ENCODE data around the gene ENTR1.
"Not testable (repeated sequence)": the region's sequence is repeated elsewhere in the genome, so short reads cannot be mapped to it uniquely, and the experiment has no call there.

ENTR1 gene

DNA sequence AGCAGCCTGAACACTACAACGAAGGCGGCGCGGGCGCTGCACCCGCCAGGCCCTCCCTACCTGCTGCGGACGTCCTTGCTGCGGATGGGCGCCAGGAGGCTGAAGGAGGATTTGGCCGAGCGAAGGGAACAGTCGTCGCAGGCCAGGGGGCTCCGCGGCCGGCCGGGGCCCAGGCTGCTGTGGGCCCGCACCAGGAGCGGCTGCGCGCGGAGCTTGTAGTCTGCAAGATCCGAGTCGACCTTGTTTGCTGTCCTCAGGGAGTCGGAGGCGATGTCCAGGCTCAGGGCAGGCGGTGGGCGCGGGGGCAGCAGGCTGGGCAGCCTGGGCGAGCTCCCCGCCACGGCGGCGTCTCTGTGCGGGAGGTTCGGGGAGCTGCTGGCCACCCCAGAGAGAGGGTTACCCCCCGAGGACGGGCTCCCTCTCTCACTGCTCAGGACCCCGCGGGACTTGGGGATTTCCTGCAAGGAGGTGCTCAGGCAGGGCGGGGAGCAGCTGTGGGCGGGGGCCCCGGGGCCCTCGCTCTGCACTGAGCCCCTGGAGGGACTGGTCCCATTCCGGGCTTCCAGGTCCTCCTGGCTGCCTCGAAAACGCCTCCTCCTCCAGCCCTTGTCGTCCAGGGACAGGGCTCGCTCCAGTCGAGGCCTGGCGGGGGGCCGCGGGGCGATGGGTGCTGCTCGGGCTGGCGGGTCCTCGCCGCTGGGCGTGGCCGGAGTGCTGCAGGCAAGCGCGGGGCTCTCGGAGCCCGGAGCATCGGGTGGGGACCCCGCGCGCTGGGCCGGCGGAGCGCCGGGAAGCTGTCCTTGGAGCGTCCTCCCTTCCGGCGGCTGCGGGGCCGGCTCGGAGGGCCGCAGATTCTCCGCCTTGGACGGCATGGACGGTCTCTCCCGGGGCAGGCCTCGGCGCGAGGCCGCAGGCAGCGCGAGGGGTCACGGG, 28.4 kb upstream of the ENTR1 start:
- DNase-seq (ENCODE audit: low spot score): peak; percentile 21

DNA sequence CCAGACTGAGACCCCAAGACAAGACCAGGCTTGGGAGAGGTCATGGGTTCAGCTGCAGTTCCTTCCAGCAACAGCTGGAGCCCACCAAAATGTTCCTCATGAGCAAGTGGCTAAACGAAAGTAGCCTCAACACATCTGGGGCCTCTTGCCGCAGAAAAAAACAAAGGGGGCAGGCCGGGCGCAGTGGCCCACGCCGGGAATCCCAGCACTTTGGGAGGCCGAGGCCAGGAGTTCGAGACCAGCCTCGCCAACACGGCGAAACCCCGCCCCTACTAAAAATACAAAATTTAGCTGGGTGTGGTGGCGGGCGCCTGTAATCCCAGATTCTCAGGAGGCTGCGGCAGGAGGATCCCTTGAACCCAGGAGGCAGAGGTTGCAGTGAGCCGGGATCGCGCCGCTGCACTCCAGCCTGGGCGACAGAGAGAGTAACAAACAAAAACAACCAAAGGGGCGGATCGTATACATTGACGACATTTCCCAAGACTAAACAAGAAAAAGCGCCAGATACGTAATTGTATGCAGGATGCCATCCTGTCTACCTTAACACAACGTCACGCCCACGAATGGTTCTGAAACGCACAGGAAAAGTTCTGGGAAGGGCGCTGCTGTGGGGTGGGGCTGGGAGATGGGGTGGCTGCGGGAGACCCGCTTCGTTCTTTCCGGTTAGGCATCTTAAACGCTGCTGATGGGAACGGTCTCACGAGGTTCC, 27.6 kb upstream of the ENTR1 start:
- DNase-seq (ENCODE audit: low spot score): no peak

DNA sequence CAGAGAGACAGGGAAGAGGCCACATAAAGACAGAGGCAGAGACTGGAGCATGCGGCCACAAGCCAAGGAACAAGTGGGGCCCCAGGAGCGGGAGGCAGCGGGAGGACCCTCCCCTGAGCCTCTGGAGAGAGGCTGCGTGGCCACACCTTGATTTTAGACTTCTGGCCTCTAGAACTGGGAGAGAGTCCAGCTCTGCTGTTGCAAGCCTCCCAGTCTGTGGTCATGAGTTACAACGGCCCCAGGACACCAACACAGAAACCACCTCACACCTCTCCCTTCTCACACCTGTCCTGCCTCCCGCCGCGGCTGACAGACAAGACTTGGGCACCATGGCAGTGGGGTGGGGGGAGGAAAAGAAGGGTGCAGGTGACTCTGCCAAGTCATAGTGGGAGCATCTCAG, 27.0 kb upstream of the ENTR1 start:
- no peak for DNase-seq (ENCODE audit: low spot score)

DNA sequence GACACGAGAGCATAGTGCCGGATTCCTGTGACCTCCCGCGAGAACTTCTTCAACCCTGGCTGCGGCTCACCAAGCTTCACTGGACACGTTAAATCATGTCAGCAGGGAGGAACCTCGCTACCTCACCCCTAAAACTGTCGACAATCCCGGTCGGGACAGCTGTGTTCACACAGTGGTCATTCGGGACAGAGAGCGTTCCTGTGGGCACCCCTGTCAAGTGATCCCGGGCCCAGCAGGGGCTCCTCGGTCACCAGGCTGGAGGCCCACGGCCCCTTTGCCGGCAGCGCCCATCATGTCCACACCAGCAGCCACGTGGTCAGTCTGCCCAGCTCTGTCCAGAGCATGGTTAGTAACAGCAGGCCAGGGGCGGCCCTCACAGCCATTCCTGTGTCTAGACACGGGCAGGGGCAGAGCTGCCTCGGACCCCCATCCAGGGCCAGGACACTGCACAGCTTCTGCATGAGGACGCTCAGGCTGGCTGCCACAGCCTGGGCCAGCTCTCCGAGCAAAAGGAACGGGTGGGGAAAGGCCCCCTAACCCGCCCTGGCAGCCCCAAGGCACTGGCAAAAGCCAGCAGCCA, 25.7 kb upstream of the ENTR1 start:
- no peak for DNase-seq (ENCODE audit: low spot score)

DNA sequence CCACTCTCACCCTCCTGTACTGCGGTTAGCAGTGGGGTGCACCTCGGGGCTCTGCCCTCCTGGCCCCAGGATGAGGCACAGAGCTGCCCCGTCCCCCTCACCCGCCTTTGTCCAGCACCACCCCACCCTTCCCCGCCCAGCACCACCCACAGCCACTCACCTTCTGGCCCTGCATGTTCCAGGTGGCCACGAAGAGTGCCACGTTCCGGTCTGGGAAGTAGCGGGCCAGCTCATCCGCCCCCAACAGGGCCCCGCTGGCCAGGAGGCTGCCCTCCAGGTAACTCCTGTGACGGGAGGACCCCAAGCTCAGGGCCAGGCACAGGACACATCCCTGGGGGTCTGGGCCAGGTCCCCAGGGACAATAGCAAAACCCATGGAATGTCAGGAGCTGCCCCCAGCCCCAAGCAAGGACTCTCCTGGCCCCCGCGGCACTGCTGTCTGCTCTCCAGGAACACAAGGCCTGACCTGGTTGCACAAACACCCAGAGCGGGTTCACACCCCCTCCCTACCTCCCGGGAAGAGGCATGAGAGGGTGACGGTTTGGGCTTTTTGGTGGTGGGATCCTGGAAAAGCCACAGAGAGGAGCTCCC, 24.3 kb upstream of the ENTR1 start:
- no peak for DNase-seq (ENCODE audit: low spot score)

DNA sequence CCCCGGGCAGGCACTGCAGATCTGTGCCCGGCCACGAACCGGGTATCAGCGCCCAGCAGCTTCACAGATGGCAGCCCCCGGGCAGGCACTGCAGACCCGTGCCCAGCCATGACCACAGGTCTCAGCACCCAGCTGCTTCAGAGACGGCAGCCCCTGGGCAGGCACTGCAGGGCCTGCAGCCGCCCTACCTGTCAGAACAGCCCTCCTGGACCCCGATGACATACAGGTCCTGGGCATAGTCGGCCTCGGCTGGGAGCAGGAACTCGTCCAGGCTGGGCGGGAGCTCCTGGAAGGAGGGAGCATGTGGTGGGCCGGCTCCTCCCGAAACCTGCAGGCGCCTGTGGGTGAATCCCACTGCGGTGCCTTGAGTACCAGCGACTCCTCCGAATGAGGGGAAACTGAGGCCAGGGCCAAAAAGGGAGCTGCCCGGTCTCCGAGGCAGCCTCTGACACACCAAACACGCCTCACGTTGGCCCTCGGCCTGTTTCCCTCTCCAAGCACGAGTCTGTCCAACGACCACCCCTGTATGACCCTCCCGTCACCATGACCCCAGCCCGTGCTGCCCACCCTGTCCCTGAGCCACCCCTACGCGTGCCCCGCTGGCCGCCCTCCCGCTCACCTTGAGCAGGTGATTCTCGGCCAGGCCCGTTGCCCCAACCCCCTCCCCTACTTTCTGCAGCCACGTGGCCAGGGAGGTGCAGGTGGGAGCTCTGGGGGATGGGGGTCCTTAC, 23.6 kb upstream of the ENTR1 start:
- DNase-seq (ENCODE audit: low spot score): no peak

DNA sequence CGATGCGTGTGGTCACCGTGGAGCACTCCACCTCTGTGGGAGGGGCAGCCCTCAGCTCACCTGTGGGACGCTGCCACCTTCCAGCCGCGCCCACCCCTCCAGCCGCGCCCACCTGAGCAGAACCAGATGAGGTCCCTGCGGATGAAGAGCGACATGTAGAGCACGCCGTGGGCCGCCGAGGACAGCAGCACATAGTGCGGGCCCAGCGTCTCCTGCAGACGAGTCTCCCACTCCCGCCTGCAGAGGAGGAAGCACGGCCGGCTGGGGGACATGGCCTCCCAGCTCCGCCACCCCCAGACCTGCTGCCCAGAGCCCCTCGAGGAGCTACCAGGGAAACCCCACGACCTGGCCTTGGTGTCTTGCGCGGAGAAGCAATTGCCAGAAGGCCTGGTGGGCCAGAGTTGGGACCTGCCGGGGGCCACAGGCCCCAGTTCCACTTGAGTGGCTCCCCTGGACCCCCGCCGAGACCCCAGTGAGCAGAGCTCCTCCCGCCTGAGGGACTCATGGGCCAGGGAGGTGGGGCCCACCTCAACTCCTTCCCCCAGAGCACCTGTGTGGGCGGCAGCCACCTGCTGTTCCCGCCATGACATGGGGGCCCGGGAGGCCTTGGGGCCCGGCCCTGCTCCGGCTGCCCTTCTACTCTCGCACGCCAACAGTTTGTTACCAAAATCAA, 22.8 kb upstream of the ENTR1 start:
- no peak for DNase-seq (ENCODE audit: low spot score)

DNA sequence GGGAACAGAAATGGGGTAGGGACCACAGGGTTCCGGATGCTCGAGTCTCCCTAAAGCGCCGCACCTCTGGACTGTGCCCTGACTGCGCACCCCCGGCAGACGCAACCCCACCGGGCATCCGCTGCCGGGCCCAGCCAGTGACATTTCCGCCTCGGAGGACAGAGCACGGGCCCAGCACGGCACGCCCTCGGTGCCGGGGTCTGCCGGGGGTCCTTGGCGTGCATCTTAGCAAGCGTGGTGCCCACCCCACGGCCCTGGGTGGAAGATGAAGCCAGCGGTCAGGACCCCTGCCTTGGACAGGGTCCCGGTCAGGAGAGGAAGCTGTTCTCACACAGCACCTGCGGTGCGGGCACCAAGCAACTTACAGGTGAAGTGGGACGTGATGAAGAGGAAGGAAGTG, 22.2 kb upstream of the ENTR1 start:
- no peak for DNase-seq (ENCODE audit: low spot score)

GRCh38 chr9:136431782-136432350, 21.5 kb upstream of the ENTR1 start:
- no peak for DNase-seq (ENCODE audit: low spot score)

DNA sequence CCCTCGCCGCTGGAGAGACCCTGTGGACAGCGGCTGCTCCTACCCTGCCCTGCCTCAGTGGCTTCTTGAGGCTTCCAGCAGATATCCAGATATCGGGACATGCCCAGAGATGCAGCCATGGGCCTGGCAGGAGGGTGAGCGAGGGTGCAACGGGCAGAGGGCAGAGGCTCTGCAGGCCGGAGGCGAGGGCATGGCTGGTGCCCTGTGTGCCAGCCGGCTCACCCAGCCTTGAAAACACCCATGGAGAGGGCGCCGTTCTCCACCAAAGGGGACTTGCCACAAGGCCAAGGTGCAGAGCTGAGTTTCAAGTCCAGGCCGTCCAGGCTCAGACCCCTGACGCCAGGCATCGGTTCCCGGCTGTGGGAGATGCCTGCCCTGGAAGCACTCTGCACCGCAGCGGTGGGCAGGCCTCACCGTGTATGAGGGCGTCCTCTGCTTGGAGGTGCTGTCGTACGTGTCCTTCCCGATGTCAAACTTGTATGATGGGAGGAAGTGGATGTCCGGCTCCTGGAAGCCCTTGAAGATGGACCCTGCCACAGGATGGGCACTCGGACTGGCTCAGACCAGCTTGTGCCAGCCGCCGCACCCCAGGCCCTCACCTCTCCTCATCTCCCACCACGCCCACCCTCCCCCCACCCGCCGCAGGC, 20.3 kb upstream of the ENTR1 start:
- DNase-seq (ENCODE audit: low spot score): no peak

DNA sequence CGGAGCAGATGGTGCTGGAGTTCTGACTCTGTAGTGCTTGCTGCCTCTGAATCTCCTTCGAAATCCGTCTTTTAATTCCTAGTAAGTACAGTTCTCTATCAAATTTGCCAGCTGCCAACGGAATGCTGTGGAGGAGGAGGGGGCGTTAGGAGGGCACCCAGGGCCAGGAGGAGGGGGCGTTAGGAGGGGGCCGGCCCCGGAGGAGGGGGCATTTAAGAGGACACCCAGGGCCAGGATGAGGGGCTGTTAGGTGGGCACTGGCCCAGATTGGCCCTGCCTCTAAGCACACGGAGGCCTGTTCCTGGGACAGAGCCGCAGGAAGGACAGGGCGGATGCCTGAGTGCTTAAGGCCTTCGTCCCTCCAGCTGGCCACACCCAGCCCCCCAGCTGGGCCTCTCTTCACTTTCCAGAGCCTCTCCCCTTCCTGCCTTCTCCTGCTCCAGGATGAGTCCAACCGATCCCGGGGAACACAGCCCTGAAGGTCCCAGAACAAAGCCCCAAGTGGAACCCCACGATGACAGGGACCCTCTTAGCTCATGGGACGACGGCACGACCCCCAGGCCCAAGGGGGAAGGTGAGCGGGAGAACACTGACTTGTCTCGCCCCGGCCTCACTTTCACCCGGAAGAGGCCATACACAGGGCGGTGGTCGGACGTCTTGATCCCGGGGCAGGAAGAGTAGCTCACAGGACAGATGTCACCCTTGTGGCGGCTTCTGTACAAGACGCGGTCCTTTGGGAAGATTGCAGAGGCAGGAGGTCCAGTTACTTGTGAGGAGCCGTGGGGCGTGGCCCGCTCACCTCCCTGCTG, 19.5 kb upstream of the ENTR1 start:
- no peak for DNase-seq (ENCODE audit: low spot score)

- DNase-seq (ENCODE audit: low spot score): no peak
Observed at GRCh38 chr9:136429075-136429628, 18.7 kb upstream of the ENTR1 start.

DNA sequence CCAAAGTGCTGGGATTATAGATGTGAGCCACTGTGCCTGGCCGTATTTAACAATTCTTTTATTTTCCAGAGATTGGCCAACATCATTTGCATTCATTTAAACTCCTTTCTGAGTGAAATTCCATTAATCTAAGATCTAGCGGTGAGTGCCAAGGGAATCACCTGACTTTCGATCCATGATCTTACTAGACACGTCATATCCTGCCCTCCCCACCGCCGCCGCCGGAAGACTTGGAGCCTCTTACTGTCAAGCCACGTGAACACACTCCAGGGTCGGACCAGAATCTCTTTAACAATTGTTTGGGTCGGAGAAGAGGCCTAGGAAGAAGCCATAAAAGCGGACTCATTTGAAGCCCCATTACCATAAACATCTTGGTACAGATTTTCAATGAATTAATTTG, 16.4 kb upstream of the ENTR1 start:
- DNase-seq (ENCODE audit: low spot score): no peak

- DNase-seq (ENCODE audit: low spot score): not testable (repeated sequence)
Observed at GRCh38 chr9:136425367-136425766, 15.0 kb upstream of the ENTR1 start.

GRCh38 chr9:136424750-136425362, 14.4 kb upstream of the ENTR1 start:
- DNase-seq (ENCODE audit: low spot score): no peak

- DNase-seq (ENCODE audit: low spot score): no peak
Observed at GRCh38 chr9:136423432-136424146, 13.2 kb upstream of the ENTR1 start.

DNA sequence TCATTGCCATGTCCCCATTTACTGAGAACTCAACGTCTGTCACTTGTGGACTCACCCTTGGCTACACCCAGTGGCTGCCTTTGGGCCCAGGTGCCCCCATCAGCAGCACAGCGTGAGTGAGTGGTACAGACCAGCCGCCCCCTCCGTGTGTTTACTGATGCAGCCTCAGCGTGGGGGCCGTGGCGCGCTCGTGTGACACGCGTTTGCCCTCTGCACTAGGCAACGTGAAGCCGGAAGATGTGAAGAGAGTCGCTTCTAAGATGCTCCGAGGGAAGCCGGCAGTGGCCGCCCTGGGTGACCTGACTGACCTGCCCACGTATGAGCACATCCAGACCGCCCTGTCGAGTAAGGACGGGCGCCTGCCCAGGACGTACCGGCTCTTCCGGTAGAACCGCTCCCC, 12.5 kb upstream of the ENTR1 start:
- no peak for DNase-seq (ENCODE audit: low spot score)

DNA sequence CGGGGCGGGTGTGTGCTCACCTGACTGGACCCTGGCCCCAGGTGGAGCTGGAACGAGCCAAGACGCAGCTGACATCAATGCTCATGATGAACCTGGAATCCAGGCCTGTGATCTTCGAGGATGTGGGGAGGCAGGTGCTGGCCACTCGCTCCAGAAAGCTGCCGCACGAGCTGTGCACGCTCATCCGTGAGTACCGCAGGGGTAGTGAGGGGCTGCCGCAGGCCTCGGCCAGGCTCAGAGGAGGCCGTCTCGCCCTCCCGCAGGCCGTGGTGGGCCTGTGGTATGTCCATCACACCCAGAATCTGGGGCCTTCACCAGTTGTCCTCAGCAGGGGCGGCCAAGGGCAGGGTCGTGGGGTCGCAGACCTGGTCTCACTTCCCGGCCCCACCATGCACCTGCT, 11.4 kb upstream of the ENTR1 start:
- DNase-seq (ENCODE audit: low spot score): no peak
